BE2C (cell line): ENCODE results near the gene HPS1.

Experiments
- DNase-seq: peaks from one replicate; pipeline ENCODE4 v3.0.0-alpha.2; 2020
- H3K27me3 ChIP-seq: fragments of 250-450 bp; sonication (Bioruptor Pico); 2 replicates; pipeline ENCODE4 v1.5.1; 2020; ENCODE audit warnings: mild to moderate bottlenecking
- H3K36me3 ChIP-seq: fragments of 250-450 bp; sonication (Bioruptor Pico); 2 replicates; pipeline ENCODE4 v1.5.1; 2020; ENCODE audit warnings: mild to moderate bottlenecking
- H3K4me1 ChIP-seq: fragments of 250-450 bp; sonication (Bioruptor Pico); 2 replicates; pipeline ENCODE4 v1.5.1; 2020
- H3K4me3 ChIP-seq: 2 replicates; pipeline ENCODE4 v1.5.1; 2011; ENCODE audit warnings: low read depth, low read length
- H3K9me3 ChIP-seq: fragments of 250-450 bp; sonication (Bioruptor Pico); 2 replicates; pipeline ENCODE4 v1.5.1; 2020
- CTCF ChIP-seq: IDR thresholded peaks from 2 replicates; pipeline ENCODE4 v1.5.1; 2012; ENCODE audit warnings: mild to moderate bottlenecking, low read depth, low read length

HPS1 gene

GRCh38 chr10:98414932-98415730 is 31.6 kb downstream of the HPS1 start, which contains the start of gene PYROXD2:
PYROXD2 (minus strand) TSS chr10:98415182; CDS start chr10:98415135, 47 bp downstream.
- no peak for TF ChIP-seq CTCF
- Histone ChIP-seq H3K9me3 (no peaks in the 10 kb centered on the region), H3K27me3 (no peaks in the 10 kb centered on the region), H3K4me3 (peak within 1 kb of the TSS; percentile 64), H3K4me1 (peaks cover 5% of the 10 kb centered on the region), H3K36me3 (no peaks in the 10 kb centered on the region)
- DNase-seq: peak; percentile 87

- peaks cover 5% of the 10 kb centered on the region for H3K4me1 ChIP-seq
- no peak for TF ChIP-seq CTCF
- peak overlapping the region; percentile 64 for H3K4me3 ChIP-seq
- H3K9me3 ChIP-seq: no peaks in the 10 kb centered on the region
- no peaks in the 10 kb centered on the region for H3K27me3 ChIP-seq
- DNase-seq: no peak
- H3K36me3 ChIP-seq: no peaks in the 10 kb centered on the region
These were observed 32.2 kb downstream of the HPS1 start for GRCh38 chr10:98414578-98414931.

GRCh38 chr10:98411768-98412167 is 35.0 kb downstream of the HPS1 start:
- H3K9me3 ChIP-seq: no peaks in the 10 kb centered on the region

GRCh38 chr10:98411166-98411565 is 35.6 kb downstream of the HPS1 start:
- DNase-seq: no peak
- Histone ChIP-seq H3K27me3 (no peaks in the 10 kb centered on the region), H3K9me3 (no peaks in the 10 kb centered on the region), H3K36me3 (no peaks in the 10 kb centered on the region), H3K4me3 (no peak overlapping the region), H3K4me1 (peaks cover 5% of the 10 kb centered on the region)
- TF ChIP-seq CTCF: no peak

More at GRCh38 chr10:98411768-98412167, 35.0 kb downstream of the HPS1 start:
- no peak for DNase-seq
- no peak for TF ChIP-seq CTCF
- H3K4me1 ChIP-seq: peaks cover 5% of the 10 kb centered on the region
- no peak overlapping the region for H3K4me3 ChIP-seq
- no peaks in the 10 kb centered on the region for H3K36me3 ChIP-seq
- no peaks in the 10 kb centered on the region for H3K27me3 ChIP-seq

- no peak for DNase-seq
- no peak for TF ChIP-seq CTCF
- no peaks in the 10 kb centered on the region for H3K36me3 ChIP-seq
- H3K9me3 ChIP-seq: no peaks in the 10 kb centered on the region
- no peaks in the 10 kb centered on the region for H3K27me3 ChIP-seq
- H3K4me1 ChIP-seq: peaks cover 5% of the 10 kb centered on the region
- H3K4me3 ChIP-seq: no peak overlapping the region
These were observed 36.0 kb downstream of the HPS1 start for GRCh38 chr10:98410759-98411158.

- TF ChIP-seq CTCF: no peak
- Histone ChIP-seq H3K36me3 (no peaks in the 10 kb centered on the region), H3K4me1 (peaks cover 2% of the 10 kb centered on the region)
These were observed 36.5 kb downstream of the HPS1 start for GRCh38 chr10:98410135-98410743.

More at GRCh38 chr10:98410135-98410743, 36.5 kb downstream of the HPS1 start:
- no peak for DNase-seq
- no peak overlapping the region for H3K4me3 ChIP-seq
- no peaks in the 10 kb centered on the region for H3K9me3 ChIP-seq
- H3K27me3 ChIP-seq: no peaks in the 10 kb centered on the region
